Keratinocyte (primary cell): ENCODE results near the gene PRSS53. TPM values are rescaled to one million over a fixed set of nuclear protein-coding genes. Genes with fewer than 3 reads are reported as not detected.
A peak's percentile ranks its signal among the peaks of the same experiment; 100 is the strongest.

Experiments
- DNase-seq: peaks from one replicate; pipeline ENCODE4 v3.0.0-alpha.2; 2011; ENCODE audit warnings: low read depth, missing footprints, low spot score
- FAIRE-seq: peaks from 2 replicates; lab custom pipeline; 2011; peaks lifted over from hg19 to GRCh38; lab: Jason Lieb, UNC
- H2AFZ ChIP-seq: 2 replicates; pipeline ENCODE4 v1.6.0; 2012; ENCODE audit warnings: low read length, control low read depth, inconsistent platforms; ENCODE audit not compliant: control insufficient read depth
- H3K27ac ChIP-seq: 2 replicates; pipeline ENCODE4 v1.5.1; 2011; ENCODE audit warnings: low read length; ENCODE audit not compliant: control insufficient read depth, insufficient read depth
- H3K27me3 ChIP-seq: 3 replicates; pipeline ENCODE4 v1.6.0; 2011; ENCODE audit warnings: low read length; ENCODE audit not compliant: control insufficient read depth, insufficient read depth; ENCODE audit errors: extremely low read depth
- H3K36me3 ChIP-seq, 2 experiments: 2 replicates in 1 of 2; 3 replicates in 1 of 2; pipeline ENCODE4 v1.5.1; 2011; ENCODE audit warnings: low read length in 2 of 2, mild to moderate bottlenecking in 1 of 2; ENCODE audit not compliant: control insufficient read depth in 2 of 2, insufficient read depth in 2 of 2; ENCODE audit errors: extremely low read depth in 1 of 2
- H3K4me1 ChIP-seq: 3 replicates; pipeline ENCODE4 v1.5.1; 2011; ENCODE audit warnings: low read length; ENCODE audit not compliant: control insufficient read depth, insufficient read depth; ENCODE audit errors: extremely low read depth
- H3K4me2 ChIP-seq: 3 replicates; pipeline ENCODE4 v1.6.0; 2011; ENCODE audit warnings: low read depth, low read length; ENCODE audit not compliant: control insufficient read depth, insufficient read depth; ENCODE audit errors: extremely low read depth
- H3K4me3 ChIP-seq, 3 experiments: fragments of 200-600 bp in 1 of 3; sonication (generic) in 1 of 3; 2 replicates in 2 of 3; 3 replicates in 1 of 3; pipeline ENCODE4 v1.5.1; 2011 to 2016; ENCODE audit warnings: low read length in 3 of 3, mild to moderate bottlenecking in 3 of 3, control low read depth in 2 of 3, inconsistent platforms in 1 of 3, low read depth in 1 of 3, mixed read lengths in 1 of 3, mixed run types in 1 of 3, moderate library complexity in 1 of 3; ENCODE audit not compliant: control insufficient read depth in 2 of 3, insufficient read depth in 2 of 3; ENCODE audit errors: extremely low read depth in 1 of 3
- H3K79me2 ChIP-seq: 2 replicates; pipeline ENCODE4 v1.6.0; 2012; ENCODE audit warnings: low read length; ENCODE audit not compliant: control insufficient read depth, insufficient read depth
- H3K9ac ChIP-seq: 3 replicates; pipeline ENCODE4 v1.6.0; 2011; ENCODE audit warnings: low read length; ENCODE audit not compliant: control insufficient read depth, insufficient read depth; ENCODE audit errors: extremely low read depth
- H3K9me1 ChIP-seq: 3 replicates; pipeline ENCODE4 v1.6.0; 2011; ENCODE audit warnings: low read length; ENCODE audit not compliant: control insufficient read depth, insufficient read depth; ENCODE audit errors: extremely low read depth
- H3K9me3 ChIP-seq: 2 replicates; pipeline ENCODE4 v1.5.1; 2012; ENCODE audit warnings: low read depth, low read length; ENCODE audit not compliant: control insufficient read depth
- H4K20me1 ChIP-seq: 3 replicates; pipeline ENCODE4 v1.6.0; 2011; ENCODE audit warnings: low read length; ENCODE audit not compliant: control insufficient read depth, insufficient read depth; ENCODE audit errors: extremely low read depth
- EZH2 ChIP-seq: IDR thresholded peaks from one replicate; pipeline ENCODE4 v1.6.1; 2012; ENCODE audit warnings: inconsistent platforms, mild to moderate bottlenecking, low read length, moderate library complexity
- dilution Hi-C: fragments of 300-500 bp; cut with MboI; formaldehyde crosslinking; loops from one replicate; pipeline ENCODE4 v1.7.0; 2020; ENCODE audit warnings: low sequenced_read_pairs; ENCODE audit not compliant: extremely low pct_ligation_motif_present
- polyA plus RNA-seq, 5 experiments: library from polyadenylated mRNA; depleted of rRNA in 3 of 5; stranded (reverse) in 3 of 5; stranded (forward) in 1 of 5; unstranded in 1 of 5; fragments of >200 nt; gene quantifications; 1 replicate in 1 of 5; 2 replicates in 3 of 5; 3 replicates in 1 of 5; pipeline versions ENCODE4 v1.2.1 to v1.2.3, GENCODE V29; 2011 to 2012; ENCODE audit warnings: missing spikeins in 2 of 5, low read depth in 1 of 5, low replicate concordance in 1 of 5
- TF ChIP-seq, protein P1 (sequence below), 3 experiments: IDR thresholded peaks in 1 of 3; conservative IDR thresholded peaks in 1 of 3; optimal IDR thresholded peaks in 1 of 3; 2 replicates in 2 of 3; 3 replicates in 1 of 3; pipeline versions ENCODE3 to v1.5.1; 2011; ENCODE audit warnings: low read length in 3 of 3, mild to moderate bottlenecking in 3 of 3, moderate library complexity in 2 of 3, control low read depth in 1 of 3, inconsistent platforms in 1 of 3; ENCODE audit not compliant: insufficient read depth in 2 of 3; ENCODE audit errors: extremely low read depth in 1 of 3

PRSS53 gene
- polyA plus RNA-seq, 1 donor (not counting 4 experiments of a cell fraction or from before 2014, with no cell fraction given), result 0.50 TPM

DNA sequence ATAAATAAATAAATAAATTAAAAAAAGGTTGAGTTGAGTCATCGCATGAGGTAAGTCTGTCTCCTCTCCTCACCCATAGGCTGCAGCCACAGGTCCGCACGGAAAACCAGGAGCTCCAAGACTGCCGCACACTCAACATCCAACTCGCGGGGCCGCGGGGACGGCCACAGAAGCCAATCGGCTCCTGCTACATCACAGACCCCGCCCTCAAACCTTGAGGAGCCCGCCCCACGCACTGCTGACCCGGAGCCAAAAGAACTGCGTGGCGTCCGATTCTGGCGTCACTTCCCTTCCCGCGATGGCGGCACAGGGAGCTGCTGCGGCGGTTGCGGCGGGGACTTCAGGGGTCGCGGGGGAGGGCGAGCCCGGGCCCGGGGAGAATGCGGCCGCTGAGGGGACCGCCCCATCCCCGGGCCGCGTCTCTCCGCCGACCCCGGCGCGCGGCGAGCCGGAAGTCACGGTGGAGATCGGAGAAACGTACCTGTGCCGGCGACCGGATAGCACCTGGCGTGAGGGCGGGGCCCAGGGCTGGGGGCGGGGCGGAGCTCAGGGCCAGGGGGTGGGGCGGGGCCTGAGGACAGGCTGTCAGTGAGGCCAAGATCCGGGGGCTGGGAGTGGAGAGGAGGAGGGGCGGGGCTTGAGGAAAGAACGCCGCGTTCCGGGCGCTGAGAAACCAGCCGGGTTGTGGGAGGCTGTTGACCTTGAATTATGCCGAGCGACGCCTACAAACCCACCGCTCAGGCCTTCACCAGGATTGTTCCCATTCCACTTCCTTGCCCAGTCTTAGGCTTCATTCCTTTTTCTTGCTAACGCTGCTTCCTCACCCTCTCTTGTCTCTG lies 28.9 kb upstream of the PRSS53 start, which contains the start of gene KAT8:
KAT8 (plus strand) TSS at position 281 of the 839 bp plus-strand sequence; CDS start at position 299, 18 bp downstream.
- H3K27me3 ChIP-seq, result no peaks in the 10 kb centered on the region
- peak; percentile 88 for DNase-seq
- peaks cover 23% of the 10 kb centered on the region for H3K79me2 ChIP-seq
- peaks cover 6% of the 10 kb centered on the region for H4K20me1 ChIP-seq
- H3K9me3 ChIP-seq, result no peaks in the 10 kb centered on the region
- FAIRE-seq, result peak; percentile 51
- H3K27ac ChIP-seq, result peak within 1 kb of the TSS; percentile 99
- dilution Hi-C loops, result no loop called here
- peaks cover 10 to 26% of the 10 kb centered on the region in 2 experiments for H3K36me3 ChIP-seq
- H3K4me1 ChIP-seq, result peaks cover 16% of the 10 kb centered on the region
- peak within 1 kb of the TSS; percentile 55 for H2AFZ ChIP-seq
- peak within 1 kb of the TSS; percentile 47 to 87 (median 83) for H3K4me3 ChIP-seq
- peaks cover 2% of the 10 kb centered on the region for H3K9me1 ChIP-seq
- H3K9ac ChIP-seq, result peak within 1 kb of the TSS; percentile 93
- TF ChIP-seq EZH2, result no peak
- TF ChIP-seq, protein P1, sequence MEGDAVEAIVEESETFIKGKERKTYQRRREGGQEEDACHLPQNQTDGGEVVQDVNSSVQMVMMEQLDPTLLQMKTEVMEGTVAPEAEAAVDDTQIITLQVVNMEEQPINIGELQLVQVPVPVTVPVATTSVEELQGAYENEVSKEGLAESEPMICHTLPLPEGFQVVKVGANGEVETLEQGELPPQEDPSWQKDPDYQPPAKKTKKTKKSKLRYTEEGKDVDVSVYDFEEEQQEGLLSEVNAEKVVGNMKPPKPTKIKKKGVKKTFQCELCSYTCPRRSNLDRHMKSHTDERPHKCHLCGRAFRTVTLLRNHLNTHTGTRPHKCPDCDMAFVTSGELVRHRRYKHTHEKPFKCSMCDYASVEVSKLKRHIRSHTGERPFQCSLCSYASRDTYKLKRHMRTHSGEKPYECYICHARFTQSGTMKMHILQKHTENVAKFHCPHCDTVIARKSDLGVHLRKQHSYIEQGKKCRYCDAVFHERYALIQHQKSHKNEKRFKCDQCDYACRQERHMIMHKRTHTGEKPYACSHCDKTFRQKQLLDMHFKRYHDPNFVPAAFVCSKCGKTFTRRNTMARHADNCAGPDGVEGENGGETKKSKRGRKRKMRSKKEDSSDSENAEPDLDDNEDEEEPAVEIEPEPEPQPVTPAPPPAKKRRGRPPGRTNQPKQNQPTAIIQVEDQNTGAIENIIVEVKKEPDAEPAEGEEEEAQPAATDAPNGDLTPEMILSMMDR (optimal IDR thresholded peaks at IDR 0.05 in 1 of 3, IDR thresholded peaks at IDR 0.05 in 1 of 3, conservative IDR thresholded peaks at IDR 0.05 in 1 of 3; ENCODE audit: extremely low read depth in 1 of 3, insufficient read depth in 2 of 3, low read length in 3 of 3), result no peak
- peak within 1 kb of the TSS; percentile 96 for H3K4me2 ChIP-seq

DNA sequence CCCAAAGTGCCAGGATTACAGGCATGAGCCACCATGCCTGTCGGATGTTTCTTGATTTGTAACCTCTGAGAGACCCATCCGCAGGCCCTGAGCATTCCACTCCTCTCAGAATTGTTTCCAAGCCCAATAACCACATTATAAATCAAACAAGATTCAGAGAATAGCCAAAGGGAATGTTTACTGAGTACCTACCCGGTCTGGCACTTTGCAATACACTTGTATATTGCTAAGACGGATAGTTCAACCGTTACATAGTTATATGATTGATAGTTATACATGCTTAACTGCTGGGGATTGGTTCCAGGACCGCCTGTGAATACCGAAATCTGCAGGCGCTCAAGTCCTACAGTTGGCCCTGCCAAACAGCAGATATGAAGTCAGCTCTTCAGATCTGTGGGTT lies 25.7 kb upstream of the PRSS53 start:
- DNase-seq, result no peak
- Histone ChIP-seq H4K20me1 (no peaks in the 10 kb centered on the region), H3K27ac (no peak overlapping the region), H3K79me2 (peaks cover 15% of the 10 kb centered on the region), H3K4me2 (no peak overlapping the region), H2AFZ (no peak overlapping the region), H3K9ac (no peak overlapping the region), H3K4me3 (no peak overlapping the region), H3K36me3 (peaks cover 24 to 25% of the 10 kb centered on the region in 2 experiments), H3K4me1 (peaks cover 15% of the 10 kb centered on the region), H3K9me3 (no peaks in the 10 kb centered on the region), H3K27me3 (no peaks in the 10 kb centered on the region), H3K9me1 (peaks cover 2% of the 10 kb centered on the region)
- dilution Hi-C loops, result no loop called here
- no peak for FAIRE-seq
- TF ChIP-seq, protein P1 (optimal IDR thresholded peaks at IDR 0.05 in 1 of 3, IDR thresholded peaks at IDR 0.05 in 1 of 3, conservative IDR thresholded peaks at IDR 0.05 in 1 of 3; ENCODE audit: extremely low read depth in 1 of 3, insufficient read depth in 2 of 3, low read length in 3 of 3), result no peak
- TF ChIP-seq EZH2, result no peak
